Effector memory CD4-positive, alpha-beta T cell (primary cell): ENCODE data around the gene MFRP.

Experiments
- DNase-seq, 3 donors: peaks; one replicate each; pipeline ENCODE4 v3.0.0-alpha.2; 2020
- H3K27ac ChIP-seq: 2 replicates; pipeline ENCODE4 v1.7.0; 2013; ENCODE audit warnings: mild to moderate bottlenecking, low read length, moderate library complexity; ENCODE audit not compliant: insufficient read depth, poor library complexity, severe bottlenecking
- H3K27me3 ChIP-seq: replicated peaks from 2 replicates; pipeline ENCODE4 v1.7.0; 2013; ENCODE audit warnings: mild to moderate bottlenecking, low read length; ENCODE audit not compliant: insufficient read depth, control insufficient read depth, poor library complexity, severe bottlenecking
- H3K36me3 ChIP-seq: 2 replicates; pipeline ENCODE4 v1.7.0; 2013; ENCODE audit warnings: mild to moderate bottlenecking, low read length, moderate library complexity; ENCODE audit not compliant: control insufficient read depth, insufficient read depth
- H3K4me1 ChIP-seq: 2 replicates; pipeline ENCODE4 v1.7.0; 2013; ENCODE audit warnings: low read length, mild to moderate bottlenecking; ENCODE audit not compliant: control insufficient read depth, insufficient read depth, poor library complexity, severe bottlenecking
- H3K4me3 ChIP-seq: 2 replicates; pipeline ENCODE4 v1.7.0; 2013; ENCODE audit warnings: low read length, low read depth, mild to moderate bottlenecking; ENCODE audit not compliant: insufficient read depth, poor library complexity, severe bottlenecking
- H3K9me3 ChIP-seq: 2 replicates; pipeline ENCODE4 v1.7.0; 2013; ENCODE audit warnings: mild to moderate bottlenecking, low read length, moderate library complexity; ENCODE audit not compliant: control insufficient read depth

MFRP gene

GRCh38 chr11:119343726-119344125 is 2.8 kb downstream of the MFRP start:
- H3K4me1 ChIP-seq = peaks cover 14% of the 10 kb centered on the region
- no peak for DNase-seq
- H3K36me3 ChIP-seq = no peaks in the 10 kb centered on the region
- no peak overlapping the region for H3K27ac ChIP-seq
- H3K9me3 ChIP-seq = no peaks in the 10 kb centered on the region
- peaks cover 33% of the 10 kb centered on the region for H3K27me3 ChIP-seq
- no peak overlapping the region for H3K4me3 ChIP-seq

- H3K9me3 ChIP-seq = no peaks in the 10 kb centered on the region
- no peak for DNase-seq
- H3K27ac ChIP-seq = no peak overlapping the region
- H3K4me3 ChIP-seq = no peak overlapping the region
- H3K27me3 ChIP-seq = peaks cover 34% of the 10 kb centered on the region
- peaks cover 14% of the 10 kb centered on the region for H3K4me1 ChIP-seq
- H3K36me3 ChIP-seq = no peaks in the 10 kb centered on the region
These were observed 4.0 kb downstream of the MFRP start for GRCh38 chr11:119342362-119343130.

GRCh38 chr11:119342023-119342300 is 4.5 kb downstream of the MFRP start:
- no peaks in the 10 kb centered on the region for H3K9me3 ChIP-seq
- H3K36me3 ChIP-seq = no peaks in the 10 kb centered on the region
- no peak overlapping the region for H3K27ac ChIP-seq
- no peak for DNase-seq
- H3K4me1 ChIP-seq = peaks cover 14% of the 10 kb centered on the region
- peaks cover 34% of the 10 kb centered on the region for H3K27me3 ChIP-seq
- H3K4me3 ChIP-seq = no peak overlapping the region

GRCh38 chr11:119341222-119342022 is 5.1 kb downstream of the MFRP start:
- H3K27me3 ChIP-seq = peaks cover 34% of the 10 kb centered on the region
- peaks cover 14% of the 10 kb centered on the region for H3K4me1 ChIP-seq
- no peaks in the 10 kb centered on the region for H3K36me3 ChIP-seq
- H3K27ac ChIP-seq = no peak overlapping the region
- DNase-seq = no peak
- H3K4me3 ChIP-seq = no peak overlapping the region
- H3K9me3 ChIP-seq = no peaks in the 10 kb centered on the region

- Histone ChIP-seq H3K27ac (no peak within 1 kb of the TSS), H3K9me3 (no peaks in the 10 kb centered on the region), H3K27me3 (peaks cover 34% of the 10 kb centered on the region), H3K36me3 (no peaks in the 10 kb centered on the region), H3K4me3 (peak within 1 kb of the TSS; percentile 24), H3K4me1 (peaks cover 14% of the 10 kb centered on the region)
- DNase-seq = no peak
These were observed 5.9 kb downstream of the MFRP start, which contains the start of gene C1QTNF5 for GRCh38 chr11:119340335-119341221. TSS of gene C1QTNF5 (minus strand) at chr11:119340883. CDS start at chr11:119340397, 486 bp downstream.

- peaks cover 18% of the 10 kb centered on the region for H3K4me1 ChIP-seq
These were observed 6.7 kb downstream of the MFRP start for GRCh38 chr11:119339589-119340334.

GRCh38 chr11:119338965-119339588 is 7.4 kb downstream of the MFRP start:
- no peak overlapping the region for H3K27ac ChIP-seq
- no peak overlapping the region for H3K4me3 ChIP-seq
- H3K4me1 ChIP-seq = peaks cover 22% of the 10 kb centered on the region
- DNase-seq = no peak
- H3K36me3 ChIP-seq = no peaks in the 10 kb centered on the region
- peaks cover 34% of the 10 kb centered on the region for H3K27me3 ChIP-seq
- H3K9me3 ChIP-seq = no peaks in the 10 kb centered on the region

More at GRCh38 chr11:119339589-119340334, 6.7 kb downstream of the MFRP start:
- no peaks in the 10 kb centered on the region for H3K9me3 ChIP-seq
- H3K4me3 ChIP-seq = peak overlapping the region; percentile 24
- DNase-seq = no peak
- H3K27ac ChIP-seq = no peak overlapping the region
- H3K36me3 ChIP-seq = no peaks in the 10 kb centered on the region
- peaks cover 34% of the 10 kb centered on the region for H3K27me3 ChIP-seq

GRCh38 chr11:119338318-119338890 is 8.1 kb downstream of the MFRP start:
- peak in 2 of 3 donors; percentile 41 to 52 for DNase-seq
- peaks cover 34% of the 10 kb centered on the region for H3K27me3 ChIP-seq
- H3K9me3 ChIP-seq = no peaks in the 10 kb centered on the region
- no peaks in the 10 kb centered on the region for H3K36me3 ChIP-seq
- no peak overlapping the region for H3K4me3 ChIP-seq
- H3K4me1 ChIP-seq = peaks cover 24% of the 10 kb centered on the region
- H3K27ac ChIP-seq = no peak overlapping the region
